Activated CD4-positive, CD25-positive, alpha-beta regulatory T cell treated with anti-CD3 and anti-CD28 coated beads, Interleukin-2, amount 50 U/mL, for 24 hours (primary cell): ENCODE data around the gene FBXW11.
A peak's percentile ranks its signal among the peaks of the same experiment; 100 is the strongest.
"Not testable (repeated sequence)": the region's sequence is repeated elsewhere in the genome, so short reads cannot be mapped to it uniquely, and the experiment has no call there.

Experiments used
- ATAC-seq, 2 donors: fragments of 150-1000 bp; cut with Tn5 transposase; one replicate each; pipeline ENCODE4 v1.10.0; 2021; ENCODE audit warnings: mild to moderate bottlenecking in 1 of 2, moderate library complexity in 1 of 2

The FBXW11 gene

GRCh38 chr5:171906703-171907590 lies 99.5 kb downstream of the FBXW11 start:
- peak; percentile 77 to 80 for ATAC-seq

GRCh38 chr5:171906066-171906570 lies 100.3 kb downstream of the FBXW11 start:
- ATAC-seq = peak in 1 of 2 donors; percentile 12

GRCh38 chr5:171904886-171905285 lies 101.6 kb downstream of the FBXW11 start:
- no peak for ATAC-seq

- ATAC-seq = no peak
These were observed 104.7 kb downstream of the FBXW11 start for GRCh38 chr5:171901764-171902163.

- no peak for ATAC-seq
These were observed 106.6 kb downstream of the FBXW11 start for GRCh38 chr5:171899792-171900191.

- no peak for ATAC-seq
These were observed 107.6 kb downstream of the FBXW11 start for GRCh38 chr5:171898879-171899278.

- no peak for ATAC-seq
These were observed 108.1 kb downstream of the FBXW11 start for GRCh38 chr5:171898386-171898785.

- peak; percentile 38 to 58 for ATAC-seq
These were observed 109.2 kb downstream of the FBXW11 start for GRCh38 chr5:171897231-171897630.

- ATAC-seq = no peak
These were observed 111.4 kb downstream of the FBXW11 start for GRCh38 chr5:171895081-171895480.

- peak; percentile 56 to 71 for ATAC-seq
These were observed 113.0 kb downstream of the FBXW11 start for GRCh38 chr5:171893290-171893886.

- ATAC-seq = no peak
These were observed 114.8 kb downstream of the FBXW11 start for GRCh38 chr5:171891595-171891994.

- ATAC-seq = no peak
These were observed 115.3 kb downstream of the FBXW11 start for GRCh38 chr5:171891150-171891549.

- ATAC-seq = no peak
These were observed 118.4 kb downstream of the FBXW11 start for GRCh38 chr5:171888051-171888481.

GRCh38 chr5:171886037-171886436 lies 120.4 kb downstream of the FBXW11 start:
- ATAC-seq = not testable (repeated sequence)

GRCh38 chr5:171882118-171882517 lies 124.3 kb downstream of the FBXW11 start:
- peak; percentile 53 to 78 for ATAC-seq

- ATAC-seq = no peak
These were observed 132.2 kb downstream of the FBXW11 start for GRCh38 chr5:171874234-171874633.

- no peak for ATAC-seq
These were observed 133.8 kb downstream of the FBXW11 start for GRCh38 chr5:171872666-171873065.

GRCh38 chr5:171871711-171872110 lies 134.7 kb downstream of the FBXW11 start:
- no peak for ATAC-seq

GRCh38 chr5:171869956-171870355 lies 136.5 kb downstream of the FBXW11 start:
- ATAC-seq = no peak

- ATAC-seq = no peak
These were observed 138.2 kb downstream of the FBXW11 start for GRCh38 chr5:171868236-171868635.

GRCh38 chr5:171867786-171868185 lies 138.7 kb downstream of the FBXW11 start:
- ATAC-seq = no peak

- no peak for ATAC-seq
These were observed 141.0 kb downstream of the FBXW11 start for GRCh38 chr5:171865471-171865870.

- no peak for ATAC-seq
These were observed 142.5 kb downstream of the FBXW11 start for GRCh38 chr5:171863935-171864334.

GRCh38 chr5:171862624-171863023 lies 143.8 kb downstream of the FBXW11 start:
- ATAC-seq = no peak
